Neural cell (in vitro differentiated cells): ENCODE data around the gene NFU1. TPM values are rescaled to one million over a fixed set of nuclear protein-coding genes. Genes with fewer than 3 reads are reported as not detected.

ENCODE experiments used
- H2AFZ ChIP-seq: fragments of 200-600, 300-800 bp; sonication (generic), shearing (Covaris generic); 2 replicates; pipeline ENCODE4 v1.6.0; 2014; ENCODE audit warnings: low read depth, mild to moderate bottlenecking, antibody characterized with exemption, low read length, moderate library complexity
- H3F3A ChIP-seq: fragments of 200-600 bp; shearing (Covaris generic); 2 replicates; pipeline ENCODE4 v1.6.1; 2016; ENCODE audit warnings: mild to moderate bottlenecking, moderate library complexity, mixed read lengths, antibody characterized with exemption, low read length; ENCODE audit not compliant: insufficient read depth, poor library complexity, severe bottlenecking
- H3K27ac ChIP-seq: fragments of 200-600, 300-800 bp; sonication (generic), shearing (Covaris generic); 2 replicates; pipeline ENCODE4 v1.5.1; 2014; ENCODE audit warnings: mild to moderate bottlenecking, low read length, moderate library complexity
- H3K27me3 ChIP-seq: fragments of 300-800, 200-600 bp; sonication (generic), shearing (Covaris generic); 2 replicates; pipeline ENCODE4 v1.6.0; 2014; ENCODE audit warnings: mild to moderate bottlenecking, low read depth, low read length, moderate library complexity; ENCODE audit not compliant: insufficient read depth
- H3K36me3 ChIP-seq: fragments of 300-800, 200-600 bp; sonication (generic), shearing (Covaris generic); 2 replicates; pipeline ENCODE4 v1.5.1; 2014; ENCODE audit warnings: mild to moderate bottlenecking, antibody characterized with exemption, low read length, moderate library complexity; ENCODE audit not compliant: insufficient read depth
- H3K4me2 ChIP-seq: fragments of 300-800, 200-600 bp; sonication (generic), shearing (Covaris generic); 2 replicates; pipeline ENCODE4 v1.6.0; 2014; ENCODE audit warnings: mild to moderate bottlenecking, low read length
- H3K4me3 ChIP-seq: fragments of 300-800, 200-600 bp; sonication (generic), shearing (Covaris generic); 2 replicates; pipeline ENCODE4 v1.5.1; 2014; ENCODE audit warnings: mild to moderate bottlenecking, low read length, moderate library complexity
- H3K79me2 ChIP-seq: fragments of 200-600 bp; shearing (Covaris generic); replicated peaks from 2 replicates; pipeline ENCODE4 v1.6.0; 2014; ENCODE audit warnings: mild to moderate bottlenecking, low read length, moderate library complexity; ENCODE audit not compliant: insufficient read depth
- H3K9ac ChIP-seq: fragments of 300-800, 200-600 bp; sonication (generic), shearing (Covaris generic); 2 replicates; pipeline ENCODE4 v1.6.1; 2016; ENCODE audit warnings: mild to moderate bottlenecking, low read length, mixed read lengths
- H3K9me2 ChIP-seq: fragments of 200-600 bp; shearing (Covaris generic); 2 replicates; pipeline ENCODE4 v1.6.1; 2016; ENCODE audit warnings: mild to moderate bottlenecking, low read length, mixed read lengths; ENCODE audit not compliant: insufficient read depth
- H3K9me3 ChIP-seq: fragments of 200-600, 300-800 bp; sonication (generic), shearing (Covaris generic); 2 replicates; pipeline ENCODE4 v1.6.1; 2016; ENCODE audit warnings: mild to moderate bottlenecking, mixed run types, low read length, moderate library complexity, mixed read lengths
- H4K20me1 ChIP-seq: fragments of 200-600 bp; shearing (Covaris generic); 2 replicates; pipeline ENCODE4 v1.6.1; 2016; ENCODE audit warnings: mild to moderate bottlenecking, mixed run types; ENCODE audit not compliant: insufficient read depth
- EP300 ChIP-seq: fragments of 450-650 bp; conservative IDR thresholded peaks from 2 replicates; pipeline ENCODE4 v1.6.1; 2014; ENCODE audit warnings: antibody characterized with exemption, mild to moderate bottlenecking, moderate library complexity; ENCODE audit not compliant: poor library complexity, severe bottlenecking
- EZH2 ChIP-seq: fragments of 200-600, 300-800 bp; shearing (Covaris generic), sonication (generic); IDR thresholded peaks from 2 replicates; pipeline ENCODE4 v1.6.1; 2014; ENCODE audit warnings: antibody characterized with exemption, low read length, borderline replicate concordance, mild to moderate bottlenecking; ENCODE audit not compliant: insufficient read depth, poor library complexity, severe bottlenecking
- MXI1 ChIP-seq: fragments of 450-650 bp; conservative IDR thresholded peaks from 2 replicates; pipeline ENCODE4 v1.6.1; 2014; ENCODE audit warnings: antibody characterized with exemption, mild to moderate bottlenecking; ENCODE audit not compliant: poor library complexity, severe bottlenecking
- POLR2AphosphoS5 ChIP-seq: IDR thresholded peaks from 2 replicates; pipeline ENCODE4 v1.6.1; 2012
- RAD21 ChIP-seq: fragments of 450-650 bp; conservative IDR thresholded peaks from 2 replicates; pipeline ENCODE4 v1.6.1; 2014; ENCODE audit warnings: antibody characterized with exemption, mild to moderate bottlenecking, moderate library complexity
- SMC3 ChIP-seq: fragments of 450-650 bp; conservative IDR thresholded peaks from 2 replicates; pipeline ENCODE4 v1.6.1; 2014; ENCODE audit warnings: antibody characterized with exemption, mild to moderate bottlenecking, moderate library complexity; ENCODE audit not compliant: poor library complexity
- TAF1 ChIP-seq: IDR thresholded peaks from 2 replicates; pipeline ENCODE4 v1.6.1; 2012; ENCODE audit warnings: low read depth
- polyA plus RNA-seq: library from polyadenylated mRNA; depleted of rRNA; stranded (reverse); fragments of >200 nt; gene quantifications from 2 replicates; pipeline ENCODE4 v1.2.3, GENCODE V29; 2014
- TF ChIP-seq, protein P1 (sequence below): fragments of 450-650 bp; IDR thresholded peaks from 2 replicates; pipeline ENCODE4 v1.5.1; 2014; ENCODE audit warnings: antibody characterized with exemption, mild to moderate bottlenecking, moderate library complexity; ENCODE audit not compliant: poor library complexity, severe bottlenecking
- TF ChIP-seq, protein P2 (sequence below): IDR thresholded peaks from 2 replicates; pipeline ENCODE4 v1.6.1; 2012; ENCODE audit warnings: borderline replicate concordance

NFU1 gene
- polyA plus RNA-seq, 1 donor from 2014 or later, result 116 TPM

DNA sequence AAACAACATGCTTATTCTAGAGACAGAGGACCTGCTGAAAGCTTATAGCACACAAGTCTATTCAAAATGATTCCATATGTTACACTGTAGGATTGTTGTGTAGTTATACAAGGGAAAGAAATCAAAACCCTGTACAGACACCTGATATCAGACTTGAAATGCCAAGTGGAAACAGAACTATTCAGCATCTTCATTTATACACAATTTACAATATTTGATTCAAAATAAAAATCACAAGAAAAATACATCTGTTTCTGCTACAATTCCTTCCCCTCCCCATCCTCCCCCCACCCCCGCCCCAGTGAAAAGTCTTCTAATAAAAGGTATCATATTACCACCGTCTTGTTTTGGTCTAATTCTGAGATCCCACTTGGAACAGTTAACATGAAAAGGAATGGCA is 37.5 kb upstream of the NFU1 start:
- Histone ChIP-seq H3K27me3 (no peaks in the 10 kb centered on the region), H3K36me3 (no peaks in the 10 kb centered on the region), H3K4me2 (no peak overlapping the region), H3K9me2 (no peaks in the 10 kb centered on the region), H3K79me2 (no peaks in the 10 kb centered on the region), H3F3A (no peaks in the 10 kb centered on the region), H4K20me1 (no peaks in the 10 kb centered on the region), H3K9me3 (no peaks in the 10 kb centered on the region), H3K27ac (no peak overlapping the region), H3K9ac (no peak overlapping the region), H2AFZ (no peak overlapping the region), H3K4me3 (no peak overlapping the region)
- TF ChIP-seq POLR2AphosphoS5 (no peak), MXI1 (no peak), TAF1 (no peak), EP300 (no peak), SMC3 (no peak), RAD21 (no peak), EZH2 (no peak)
- TF ChIP-seq, protein P1, sequence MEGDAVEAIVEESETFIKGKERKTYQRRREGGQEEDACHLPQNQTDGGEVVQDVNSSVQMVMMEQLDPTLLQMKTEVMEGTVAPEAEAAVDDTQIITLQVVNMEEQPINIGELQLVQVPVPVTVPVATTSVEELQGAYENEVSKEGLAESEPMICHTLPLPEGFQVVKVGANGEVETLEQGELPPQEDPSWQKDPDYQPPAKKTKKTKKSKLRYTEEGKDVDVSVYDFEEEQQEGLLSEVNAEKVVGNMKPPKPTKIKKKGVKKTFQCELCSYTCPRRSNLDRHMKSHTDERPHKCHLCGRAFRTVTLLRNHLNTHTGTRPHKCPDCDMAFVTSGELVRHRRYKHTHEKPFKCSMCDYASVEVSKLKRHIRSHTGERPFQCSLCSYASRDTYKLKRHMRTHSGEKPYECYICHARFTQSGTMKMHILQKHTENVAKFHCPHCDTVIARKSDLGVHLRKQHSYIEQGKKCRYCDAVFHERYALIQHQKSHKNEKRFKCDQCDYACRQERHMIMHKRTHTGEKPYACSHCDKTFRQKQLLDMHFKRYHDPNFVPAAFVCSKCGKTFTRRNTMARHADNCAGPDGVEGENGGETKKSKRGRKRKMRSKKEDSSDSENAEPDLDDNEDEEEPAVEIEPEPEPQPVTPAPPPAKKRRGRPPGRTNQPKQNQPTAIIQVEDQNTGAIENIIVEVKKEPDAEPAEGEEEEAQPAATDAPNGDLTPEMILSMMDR, result no peak
- TF ChIP-seq, protein P2, sequence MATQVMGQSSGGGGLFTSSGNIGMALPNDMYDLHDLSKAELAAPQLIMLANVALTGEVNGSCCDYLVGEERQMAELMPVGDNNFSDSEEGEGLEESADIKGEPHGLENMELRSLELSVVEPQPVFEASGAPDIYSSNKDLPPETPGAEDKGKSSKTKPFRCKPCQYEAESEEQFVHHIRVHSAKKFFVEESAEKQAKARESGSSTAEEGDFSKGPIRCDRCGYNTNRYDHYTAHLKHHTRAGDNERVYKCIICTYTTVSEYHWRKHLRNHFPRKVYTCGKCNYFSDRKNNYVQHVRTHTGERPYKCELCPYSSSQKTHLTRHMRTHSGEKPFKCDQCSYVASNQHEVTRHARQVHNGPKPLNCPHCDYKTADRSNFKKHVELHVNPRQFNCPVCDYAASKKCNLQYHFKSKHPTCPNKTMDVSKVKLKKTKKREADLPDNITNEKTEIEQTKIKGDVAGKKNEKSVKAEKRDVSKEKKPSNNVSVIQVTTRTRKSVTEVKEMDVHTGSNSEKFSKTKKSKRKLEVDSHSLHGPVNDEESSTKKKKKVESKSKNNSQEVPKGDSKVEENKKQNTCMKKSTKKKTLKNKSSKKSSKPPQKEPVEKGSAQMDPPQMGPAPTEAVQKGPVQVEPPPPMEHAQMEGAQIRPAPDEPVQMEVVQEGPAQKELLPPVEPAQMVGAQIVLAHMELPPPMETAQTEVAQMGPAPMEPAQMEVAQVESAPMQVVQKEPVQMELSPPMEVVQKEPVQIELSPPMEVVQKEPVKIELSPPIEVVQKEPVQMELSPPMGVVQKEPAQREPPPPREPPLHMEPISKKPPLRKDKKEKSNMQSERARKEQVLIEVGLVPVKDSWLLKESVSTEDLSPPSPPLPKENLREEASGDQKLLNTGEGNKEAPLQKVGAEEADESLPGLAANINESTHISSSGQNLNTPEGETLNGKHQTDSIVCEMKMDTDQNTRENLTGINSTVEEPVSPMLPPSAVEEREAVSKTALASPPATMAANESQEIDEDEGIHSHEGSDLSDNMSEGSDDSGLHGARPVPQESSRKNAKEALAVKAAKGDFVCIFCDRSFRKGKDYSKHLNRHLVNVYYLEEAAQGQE, result no peak

DNA sequence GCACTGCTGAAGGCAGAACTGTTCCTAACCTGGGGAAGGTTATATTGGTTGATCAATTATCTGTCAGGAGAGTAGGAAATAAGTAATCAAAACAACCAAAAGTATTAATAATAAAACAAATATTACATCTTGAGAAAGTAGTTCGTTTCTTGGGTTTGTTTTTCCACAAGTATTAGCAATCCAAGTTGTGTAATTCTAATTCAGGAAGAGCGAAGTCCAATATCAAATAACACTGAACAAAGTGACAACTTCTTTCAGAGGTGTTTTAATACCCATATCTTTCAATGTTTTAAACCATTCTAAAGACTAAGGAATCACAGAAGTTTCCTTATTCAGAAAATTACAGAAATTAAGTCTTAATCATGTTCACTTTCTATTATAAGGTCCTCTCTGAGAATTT is 34.6 kb upstream of the NFU1 start:
- Histone ChIP-seq H3K9me2 (no peaks in the 10 kb centered on the region), H3K79me2 (no peaks in the 10 kb centered on the region), H3K27me3 (no peaks in the 10 kb centered on the region), H3K9ac (no peak overlapping the region), H3K27ac (no peak overlapping the region), H4K20me1 (no peaks in the 10 kb centered on the region), H3K36me3 (no peaks in the 10 kb centered on the region), H3K4me3 (no peak overlapping the region), H3K4me2 (no peak overlapping the region), H3K9me3 (no peaks in the 10 kb centered on the region), H2AFZ (no peak overlapping the region), H3F3A (no peaks in the 10 kb centered on the region)
- TF ChIP-seq MXI1 (no peak), SMC3 (no peak), TAF1 (no peak), EP300 (no peak), POLR2AphosphoS5 (no peak), RAD21 (no peak), EZH2 (no peak)
- TF ChIP-seq, protein P1, result no peak
- TF ChIP-seq, protein P2, result no peak
